ENCODE measurements around the gene GOLPH3.

DNA sequence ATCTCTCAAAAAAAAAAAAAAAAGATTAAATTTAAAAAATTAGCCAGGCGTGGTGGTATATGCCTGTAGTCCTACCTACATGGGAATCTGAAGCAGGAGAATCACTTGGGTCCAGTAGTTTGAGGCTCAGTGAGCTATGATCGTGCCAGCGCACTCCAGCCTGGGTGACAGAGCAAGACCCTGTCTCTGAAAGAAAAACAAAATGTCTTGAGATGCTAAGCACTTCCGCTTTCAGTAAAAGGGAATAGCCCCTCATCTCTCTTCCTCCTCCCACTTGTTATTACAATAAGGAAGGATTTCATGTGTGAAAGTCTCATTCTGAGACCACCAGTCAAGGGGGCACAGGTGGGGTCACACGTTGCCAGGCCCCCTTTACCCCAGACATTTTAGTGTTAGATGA is 79.4 kb downstream of the GOLPH3 start:
- TF ChIP-seq, protein P1, sequence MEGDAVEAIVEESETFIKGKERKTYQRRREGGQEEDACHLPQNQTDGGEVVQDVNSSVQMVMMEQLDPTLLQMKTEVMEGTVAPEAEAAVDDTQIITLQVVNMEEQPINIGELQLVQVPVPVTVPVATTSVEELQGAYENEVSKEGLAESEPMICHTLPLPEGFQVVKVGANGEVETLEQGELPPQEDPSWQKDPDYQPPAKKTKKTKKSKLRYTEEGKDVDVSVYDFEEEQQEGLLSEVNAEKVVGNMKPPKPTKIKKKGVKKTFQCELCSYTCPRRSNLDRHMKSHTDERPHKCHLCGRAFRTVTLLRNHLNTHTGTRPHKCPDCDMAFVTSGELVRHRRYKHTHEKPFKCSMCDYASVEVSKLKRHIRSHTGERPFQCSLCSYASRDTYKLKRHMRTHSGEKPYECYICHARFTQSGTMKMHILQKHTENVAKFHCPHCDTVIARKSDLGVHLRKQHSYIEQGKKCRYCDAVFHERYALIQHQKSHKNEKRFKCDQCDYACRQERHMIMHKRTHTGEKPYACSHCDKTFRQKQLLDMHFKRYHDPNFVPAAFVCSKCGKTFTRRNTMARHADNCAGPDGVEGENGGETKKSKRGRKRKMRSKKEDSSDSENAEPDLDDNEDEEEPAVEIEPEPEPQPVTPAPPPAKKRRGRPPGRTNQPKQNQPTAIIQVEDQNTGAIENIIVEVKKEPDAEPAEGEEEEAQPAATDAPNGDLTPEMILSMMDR (IDR thresholded peaks at IDR 0.05), result no peak
- no peak for TF ChIP-seq POLR2AphosphoS5 (IDR thresholded peaks at IDR 0.05)
- no peak for TF ChIP-seq POLR2A (IDR thresholded peaks at IDR 0.05)
